ENCODE measurements around the gene TEDDM1. TPM values are rescaled to one million over a fixed set of nuclear protein-coding genes. Genes with fewer than 3 reads are reported as not detected.
"Not testable (repeated sequence)": the region's sequence is repeated elsewhere in the genome, so short reads cannot be mapped to it uniquely, and the experiment has no call there.

Gene TEDDM1
- total RNA-seq, 2 donors from 2014 or later, result not detected

DNA sequence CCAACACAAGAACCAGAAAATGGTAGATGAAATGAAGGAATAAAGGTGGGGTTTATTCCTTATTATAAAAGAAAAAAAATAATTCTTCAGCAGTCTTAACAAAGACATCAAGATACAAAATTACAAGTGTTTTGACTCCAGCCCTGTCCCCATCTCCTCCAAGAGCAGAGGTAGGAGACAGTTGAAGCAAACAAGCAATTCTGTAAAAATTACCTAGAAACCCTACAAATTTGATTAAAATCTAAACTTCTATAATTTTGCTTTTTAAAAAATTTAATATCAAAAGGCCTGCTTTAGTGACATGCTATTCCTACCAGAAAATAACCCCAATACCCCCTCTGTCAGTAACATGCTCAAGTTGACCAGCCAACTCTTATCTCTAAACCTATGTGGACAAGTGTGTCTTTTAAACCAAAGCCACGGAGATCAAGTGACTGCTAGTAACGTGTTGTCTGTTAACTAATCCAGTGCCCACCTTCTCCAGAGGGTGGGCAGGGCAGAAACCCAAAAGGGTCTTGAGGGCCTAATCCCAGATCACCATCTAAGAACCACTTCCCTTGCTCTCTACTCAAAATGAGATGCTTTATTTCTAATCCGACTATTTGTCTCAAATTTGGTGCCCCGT is 17.3 kb downstream of the TEDDM1 start:
- TF ChIP-seq, protein P1, sequence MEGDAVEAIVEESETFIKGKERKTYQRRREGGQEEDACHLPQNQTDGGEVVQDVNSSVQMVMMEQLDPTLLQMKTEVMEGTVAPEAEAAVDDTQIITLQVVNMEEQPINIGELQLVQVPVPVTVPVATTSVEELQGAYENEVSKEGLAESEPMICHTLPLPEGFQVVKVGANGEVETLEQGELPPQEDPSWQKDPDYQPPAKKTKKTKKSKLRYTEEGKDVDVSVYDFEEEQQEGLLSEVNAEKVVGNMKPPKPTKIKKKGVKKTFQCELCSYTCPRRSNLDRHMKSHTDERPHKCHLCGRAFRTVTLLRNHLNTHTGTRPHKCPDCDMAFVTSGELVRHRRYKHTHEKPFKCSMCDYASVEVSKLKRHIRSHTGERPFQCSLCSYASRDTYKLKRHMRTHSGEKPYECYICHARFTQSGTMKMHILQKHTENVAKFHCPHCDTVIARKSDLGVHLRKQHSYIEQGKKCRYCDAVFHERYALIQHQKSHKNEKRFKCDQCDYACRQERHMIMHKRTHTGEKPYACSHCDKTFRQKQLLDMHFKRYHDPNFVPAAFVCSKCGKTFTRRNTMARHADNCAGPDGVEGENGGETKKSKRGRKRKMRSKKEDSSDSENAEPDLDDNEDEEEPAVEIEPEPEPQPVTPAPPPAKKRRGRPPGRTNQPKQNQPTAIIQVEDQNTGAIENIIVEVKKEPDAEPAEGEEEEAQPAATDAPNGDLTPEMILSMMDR (IDR thresholded peaks at IDR 0.05), result no peak
- Histone ChIP-seq H3K4me1 (peaks cover 2 to 28% of the 10 kb centered on the region in 2 donors), H3K27me3 (no peaks in the 10 kb centered on the region), H3K4me3 (no peak overlapping the region), H3K27ac (no peak overlapping the region), H3K36me3 (peaks cover 67% of the 10 kb centered on the region), H3K9me3 (no peaks in the 10 kb centered on the region)
- DNase-seq (ENCODE audit: low spot score), result no peak

DNA sequence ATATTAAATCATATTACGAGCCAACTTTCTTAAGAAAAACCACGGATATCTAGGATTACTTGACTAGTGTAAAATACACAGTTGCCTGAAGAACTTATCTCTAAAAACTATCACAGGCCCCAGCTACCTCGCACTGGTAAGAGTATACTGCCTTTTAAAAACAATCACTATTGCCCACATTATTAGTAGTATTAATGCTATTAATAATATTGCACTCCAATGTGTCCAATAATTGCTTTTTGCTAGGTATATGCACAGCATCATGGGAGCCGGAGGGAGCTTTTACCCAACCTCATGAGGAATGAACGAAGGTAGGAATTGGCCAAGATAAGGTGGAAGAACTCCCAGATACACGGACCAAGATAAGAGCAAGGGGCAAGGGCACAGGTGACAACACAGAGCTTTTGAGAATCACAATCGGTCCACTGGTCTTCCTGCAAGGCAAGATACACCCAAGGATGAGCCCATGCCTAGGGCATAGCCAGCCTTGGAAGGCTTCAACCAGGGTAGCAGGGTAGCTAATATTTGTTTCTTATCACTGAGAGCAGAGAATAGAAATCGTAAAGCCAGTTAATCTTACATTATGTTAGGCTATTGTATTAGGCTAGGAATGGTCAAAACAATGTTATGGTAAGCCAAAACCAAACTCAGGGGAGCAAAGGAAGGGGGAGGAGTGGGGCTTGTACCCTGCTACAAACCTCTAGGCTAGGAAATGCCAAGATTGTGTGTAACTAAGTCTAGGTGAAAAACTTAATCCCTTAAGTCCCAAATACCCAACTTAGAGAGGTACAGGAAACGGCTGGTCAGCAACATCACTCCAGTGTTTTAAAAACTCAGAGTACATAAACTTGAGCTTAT is 18.3 kb downstream of the TEDDM1 start:
- peaks cover 2 to 24% of the 10 kb centered on the region in 2 donors for H3K4me1 ChIP-seq
- TF ChIP-seq, protein P1 (IDR thresholded peaks at IDR 0.05), result no peak
- DNase-seq (ENCODE audit: low spot score), result no peak
- no peaks in the 10 kb centered on the region for H3K9me3 ChIP-seq
- no peak overlapping the region for H3K4me3 ChIP-seq
- H3K27ac ChIP-seq, result no peak overlapping the region
- H3K27me3 ChIP-seq, result no peaks in the 10 kb centered on the region
- H3K36me3 ChIP-seq, result peaks cover 58% of the 10 kb centered on the region

DNA sequence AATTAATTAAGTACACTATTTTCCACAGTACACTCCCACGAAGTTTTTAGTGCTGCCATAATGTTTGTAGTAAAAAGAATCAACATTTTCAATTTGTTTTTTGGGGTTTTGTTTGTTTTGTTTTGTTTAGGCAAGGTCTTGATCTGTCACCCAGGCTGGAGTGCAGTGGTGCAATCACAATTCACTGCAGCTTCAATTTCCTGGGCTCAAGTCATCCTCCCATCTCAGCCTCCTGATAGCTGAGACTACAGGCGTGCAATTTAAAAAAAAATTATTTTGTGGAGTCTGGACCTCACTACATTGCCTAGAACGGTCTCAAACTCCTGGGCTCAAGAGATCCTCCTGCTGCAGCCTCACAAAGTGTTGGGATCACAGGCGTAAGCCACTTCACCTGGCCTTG is 20.3 kb downstream of the TEDDM1 start:
- peaks cover 2 to 7% of the 10 kb centered on the region in 2 donors for H3K4me1 ChIP-seq
- peaks cover 38% of the 10 kb centered on the region for H3K36me3 ChIP-seq
- TF ChIP-seq, protein P1 (IDR thresholded peaks at IDR 0.05), result no peak
- no peaks in the 10 kb centered on the region for H3K9me3 ChIP-seq
- H3K27me3 ChIP-seq, result no peaks in the 10 kb centered on the region
- no peak overlapping the region for H3K4me3 ChIP-seq
- DNase-seq (ENCODE audit: low spot score), result no peak
- H3K27ac ChIP-seq, result no peak overlapping the region

DNA sequence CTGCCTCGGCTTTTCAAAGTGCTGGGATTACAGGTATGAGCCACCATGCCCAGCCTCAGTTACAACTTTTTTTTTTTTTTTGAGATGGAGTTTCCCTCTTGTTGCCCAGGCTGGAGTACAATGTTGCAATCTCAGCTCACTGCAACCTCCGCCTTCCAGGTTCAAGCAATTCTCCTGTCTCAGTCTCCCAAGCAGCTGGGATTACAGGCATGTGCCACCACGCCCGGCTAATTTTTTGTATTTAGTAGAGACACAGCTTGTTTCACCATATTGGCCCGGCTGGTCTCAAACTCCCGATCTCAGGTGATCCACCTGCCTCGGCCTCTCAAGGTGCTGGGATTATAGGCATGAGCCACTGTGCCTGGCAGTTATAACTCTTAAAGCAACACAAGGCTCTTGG is 20.7 kb downstream of the TEDDM1 start:
- H3K27me3 ChIP-seq; DNase-seq (ENCODE audit: low spot score); H3K4me3 ChIP-seq; H3K4me1 ChIP-seq; H3K9me3 ChIP-seq; H3K27ac ChIP-seq: not testable (repeated sequence)
- H3K36me3 ChIP-seq, result peaks cover 34% of the 10 kb centered on the region

DNA sequence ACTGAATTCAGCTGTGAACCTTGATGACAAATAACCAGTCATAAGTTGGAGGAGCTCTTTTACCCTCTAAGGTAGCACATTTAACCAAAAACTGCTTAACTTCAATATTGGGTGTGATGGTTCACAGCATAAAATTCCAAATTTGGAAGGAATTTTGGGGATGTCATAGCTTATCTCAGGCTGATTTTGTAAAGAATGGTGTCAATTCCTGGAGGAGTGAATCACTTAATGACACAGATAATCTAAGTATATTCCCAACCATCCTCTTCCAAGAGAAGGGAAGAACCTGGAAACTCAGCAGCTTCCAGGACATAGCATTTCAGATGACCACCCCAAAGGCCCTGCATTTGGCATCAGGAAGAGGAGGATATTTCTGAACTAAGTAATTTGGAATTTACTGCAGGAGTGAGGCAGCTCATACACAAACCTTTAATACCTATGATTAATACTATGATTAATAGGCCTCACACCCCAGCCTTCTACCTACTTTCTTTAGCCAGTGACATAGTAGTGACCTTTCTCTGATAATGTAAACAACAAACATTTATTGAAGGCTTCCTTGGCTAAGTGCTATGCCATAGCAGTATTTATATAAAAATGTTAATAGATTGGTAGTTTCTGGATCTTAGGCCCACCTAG is 23.4 kb downstream of the TEDDM1 start:
- no peak overlapping the region for H3K4me3 ChIP-seq
- no peaks in the 10 kb centered on the region for H3K27me3 ChIP-seq
- DNase-seq (ENCODE audit: low spot score), result no peak
- H3K9me3 ChIP-seq, result no peaks in the 10 kb centered on the region
- H3K4me1 ChIP-seq, result peaks cover 0 to 7% of the 10 kb centered on the region in 2 donors
- TF ChIP-seq, protein P1 (IDR thresholded peaks at IDR 0.05), result no peak
- no peak overlapping the region for H3K27ac ChIP-seq
- H3K36me3 ChIP-seq, result peaks cover 6% of the 10 kb centered on the region

Data from right atrium auricular region (tissue), 2 donors.